OCI-LY1 (cell line): ENCODE data around the gene SETD1A.

ENCODE experiments used
- EZH2 ChIP-seq: fragments of 200-600 bp; sonication (generic), shearing (Covaris generic); IDR thresholded peaks from 2 replicates; pipeline ENCODE4 v1.8.0; 2017; ENCODE audit warnings: borderline replicate concordance, mixed run types, mild to moderate bottlenecking, antibody characterized with exemption, low read length, moderate library complexity, mixed read lengths
- TF ChIP-seq, protein P1 (sequence below): fragments of 200-600 bp; sonication (generic), shearing (Covaris generic); IDR thresholded peaks from 2 replicates; pipeline ENCODE4 v1.5.1; 2017; ENCODE audit warnings: mild to moderate bottlenecking, antibody characterized with exemption, low read length, moderate library complexity, mixed read lengths

DNA sequence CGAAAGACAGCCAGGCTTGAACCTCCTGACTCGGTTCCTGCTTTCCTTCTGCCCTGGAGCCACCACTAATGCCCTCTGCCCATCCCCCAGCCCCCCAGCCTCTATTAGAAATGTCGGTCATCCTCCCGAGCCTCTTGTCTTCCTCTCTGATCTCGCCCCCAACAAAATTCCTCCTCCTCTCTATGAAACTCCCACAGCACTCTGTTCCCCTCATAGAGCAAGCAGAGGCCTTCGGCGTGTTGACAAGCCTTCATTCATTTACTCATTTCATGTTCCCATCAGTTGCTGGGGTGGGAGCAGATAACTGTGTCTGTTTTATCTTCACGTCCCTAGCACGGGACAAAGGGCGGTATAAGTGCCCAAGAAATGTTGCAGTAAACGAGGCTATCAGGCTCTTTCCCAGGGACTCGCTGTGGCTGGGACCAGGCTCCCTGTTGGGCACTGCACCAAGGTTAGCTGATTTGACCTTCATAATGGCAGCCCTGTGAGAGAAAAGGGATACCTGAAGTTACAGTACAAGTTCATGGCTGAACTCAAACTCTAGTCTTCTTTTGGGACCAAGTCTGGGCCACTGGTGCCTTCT, 26.4 kb upstream of the SETD1A start:
- TF ChIP-seq, protein P1, sequence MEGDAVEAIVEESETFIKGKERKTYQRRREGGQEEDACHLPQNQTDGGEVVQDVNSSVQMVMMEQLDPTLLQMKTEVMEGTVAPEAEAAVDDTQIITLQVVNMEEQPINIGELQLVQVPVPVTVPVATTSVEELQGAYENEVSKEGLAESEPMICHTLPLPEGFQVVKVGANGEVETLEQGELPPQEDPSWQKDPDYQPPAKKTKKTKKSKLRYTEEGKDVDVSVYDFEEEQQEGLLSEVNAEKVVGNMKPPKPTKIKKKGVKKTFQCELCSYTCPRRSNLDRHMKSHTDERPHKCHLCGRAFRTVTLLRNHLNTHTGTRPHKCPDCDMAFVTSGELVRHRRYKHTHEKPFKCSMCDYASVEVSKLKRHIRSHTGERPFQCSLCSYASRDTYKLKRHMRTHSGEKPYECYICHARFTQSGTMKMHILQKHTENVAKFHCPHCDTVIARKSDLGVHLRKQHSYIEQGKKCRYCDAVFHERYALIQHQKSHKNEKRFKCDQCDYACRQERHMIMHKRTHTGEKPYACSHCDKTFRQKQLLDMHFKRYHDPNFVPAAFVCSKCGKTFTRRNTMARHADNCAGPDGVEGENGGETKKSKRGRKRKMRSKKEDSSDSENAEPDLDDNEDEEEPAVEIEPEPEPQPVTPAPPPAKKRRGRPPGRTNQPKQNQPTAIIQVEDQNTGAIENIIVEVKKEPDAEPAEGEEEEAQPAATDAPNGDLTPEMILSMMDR, result no peak
- TF ChIP-seq EZH2, result no peak
